HEK293 (cell line): ENCODE results near the gene VPS13D.

Experiments
- CTCF ChIA-PET: fragments of 350-600 bp; formaldehyde crosslinking; extraction: SDS; loops from one replicate; lab custom pipeline; 2021; ENCODE audit warnings: antibody characterized with exemption; lab: Yijun Ruan, JAX
- POLR2A ChIA-PET: fragments of 300-600 bp; formaldehyde crosslinking; extraction: SDS; loops from one replicate; lab custom pipeline; 2020; ENCODE audit warnings: antibody characterized with exemption, inconsistent platforms; lab: Yijun Ruan, JAX
- H3K27ac ChIP-seq: fragments of 200-500 bp; sonication (Bioruptor generic); 2 replicates; pipeline ENCODE4 v1.5.1; 2014; ENCODE audit warnings: low read depth, low read length, control low read depth, inconsistent platforms; ENCODE audit errors: extremely low read depth
- H3K36me3 ChIP-seq, 2 experiments: fragments of 200-500 bp in 1 of 2; sonication (Bioruptor generic) in 1 of 2; 1 replicate in 1 of 2; 2 replicates in 1 of 2; pipeline ENCODE4 v1.5.1; 2014 to 2017; ENCODE audit warnings: inconsistent platforms in 2 of 2, low read length in 2 of 2; ENCODE audit not compliant: control insufficient read depth in 2 of 2, insufficient read depth in 1 of 2
- H3K4me1 ChIP-seq: fragments of 200-500 bp; sonication (Bioruptor generic); 2 replicates; pipeline ENCODE4 v1.5.1; 2014; ENCODE audit warnings: mild to moderate bottlenecking, low read length, inconsistent platforms; ENCODE audit not compliant: control insufficient read depth, insufficient read depth
- H3K4me3 ChIP-seq: 2 replicates; pipeline ENCODE4 v1.5.1; 2011; ENCODE audit warnings: low read depth, mild to moderate bottlenecking, control low read depth, low read length, moderate library complexity
- H3K9me3 ChIP-seq: fragments of 200-500 bp; sonication (Bioruptor generic); 2 replicates; pipeline ENCODE4 v1.5.1; 2014; ENCODE audit warnings: low read depth, low read length, inconsistent platforms; ENCODE audit not compliant: control insufficient read depth, insufficient read depth
- FEZF1 ChIP-seq: fragments of 450-650 bp; formaldehyde crosslinking; IDR thresholded peaks from 2 replicates; pipeline ENCODE4 v1.5.1; 2016; ENCODE audit warnings: missing biosample characterization, missing genetic modification characterization
- PRDM2 ChIP-seq: fragments of 450-650 bp; formaldehyde crosslinking; IDR thresholded peaks from 2 replicates; pipeline ENCODE4 v1.5.1; 2016; ENCODE audit warnings: missing biosample characterization, missing genetic modification characterization, borderline replicate concordance
- ZNF148 ChIP-seq: fragments of 450-650 bp; formaldehyde crosslinking; IDR thresholded peaks from 2 replicates; pipeline ENCODE4 v1.5.0; 2017; ENCODE audit warnings: missing biosample characterization, missing genetic modification characterization, borderline replicate concordance
- ZNF555 ChIP-seq: fragments of 450-650 bp; formaldehyde crosslinking; conservative IDR thresholded peaks from 2 replicates; pipeline ENCODE4 v1.5.1; 2017; ENCODE audit warnings: missing biosample characterization, mild to moderate bottlenecking, missing genetic modification characterization, inconsistent platforms
- ZNF76 ChIP-seq: fragments of 450-650 bp; formaldehyde crosslinking; IDR thresholded peaks from 2 replicates; pipeline ENCODE4; 2016; ENCODE audit warnings: low read depth, missing biosample characterization, missing genetic modification characterization, borderline replicate concordance
- ZNF830 ChIP-seq: fragments of 450-650 bp; IDR thresholded peaks from 2 replicates; pipeline ENCODE4 v1.5.0; 2018; ENCODE audit warnings: missing biosample characterization, missing genetic modification characterization, low read depth, mild to moderate bottlenecking, moderate library complexity
- TF ChIP-seq, protein P1 (sequence below): fragments of 450-650 bp; formaldehyde crosslinking; conservative IDR thresholded peaks from 2 replicates; pipeline ENCODE4 v1.5.1; 2016; ENCODE audit warnings: low read depth, missing biosample characterization, missing genetic modification characterization
- TF ChIP-seq, protein P2 (sequence below): fragments of 450-650 bp; formaldehyde crosslinking; IDR thresholded peaks from 2 replicates; pipeline ENCODE4 v1.5.1; 2017; ENCODE audit warnings: missing biosample characterization, missing genetic modification characterization

VPS13D gene

GRCh38 chr1:12530462-12531178, 300.8 kb downstream of the VPS13D start (continued):
- TF ChIP-seq, protein P1, sequence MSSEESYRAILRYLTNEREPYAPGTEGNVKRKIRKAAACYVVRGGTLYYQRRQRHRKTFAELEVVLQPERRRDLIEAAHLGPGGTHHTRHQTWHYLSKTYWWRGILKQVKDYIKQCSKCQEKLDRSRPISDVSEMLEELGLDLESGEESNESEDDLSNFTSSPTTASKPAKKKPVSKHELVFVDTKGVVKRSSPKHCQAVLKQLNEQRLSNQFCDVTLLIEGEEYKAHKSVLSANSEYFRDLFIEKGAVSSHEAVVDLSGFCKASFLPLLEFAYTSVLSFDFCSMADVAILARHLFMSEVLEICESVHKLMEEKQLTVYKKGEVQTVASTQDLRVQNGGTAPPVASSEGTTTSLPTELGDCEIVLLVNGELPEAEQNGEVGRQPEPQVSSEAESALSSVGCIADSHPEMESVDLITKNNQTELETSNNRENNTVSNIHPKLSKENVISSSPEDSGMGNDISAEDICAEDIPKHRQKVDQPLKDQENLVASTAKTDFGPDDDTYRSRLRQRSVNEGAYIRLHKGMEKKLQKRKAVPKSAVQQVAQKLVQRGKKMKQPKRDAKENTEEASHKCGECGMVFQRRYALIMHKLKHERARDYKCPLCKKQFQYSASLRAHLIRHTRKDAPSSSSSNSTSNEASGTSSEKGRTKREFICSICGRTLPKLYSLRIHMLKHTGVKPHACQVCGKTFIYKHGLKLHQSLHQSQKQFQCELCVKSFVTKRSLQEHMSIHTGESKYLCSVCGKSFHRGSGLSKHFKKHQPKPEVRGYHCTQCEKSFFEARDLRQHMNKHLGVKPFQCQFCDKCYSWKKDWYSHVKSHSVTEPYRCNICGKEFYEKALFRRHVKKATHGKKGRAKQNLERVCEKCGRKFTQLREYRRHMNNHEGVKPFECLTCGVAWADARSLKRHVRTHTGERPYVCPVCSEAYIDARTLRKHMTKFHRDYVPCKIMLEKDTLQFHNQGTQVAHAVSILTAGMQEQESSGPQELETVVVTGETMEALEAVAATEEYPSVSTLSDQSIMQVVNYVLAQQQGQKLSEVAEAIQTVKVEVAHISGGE: no peak
- TF ChIP-seq ZNF76 (tag by site-specific recombination): no peak

GRCh38 chr1:12531179-12531499, 301.3 kb downstream of the VPS13D start:
- TF ChIP-seq, protein P2, sequence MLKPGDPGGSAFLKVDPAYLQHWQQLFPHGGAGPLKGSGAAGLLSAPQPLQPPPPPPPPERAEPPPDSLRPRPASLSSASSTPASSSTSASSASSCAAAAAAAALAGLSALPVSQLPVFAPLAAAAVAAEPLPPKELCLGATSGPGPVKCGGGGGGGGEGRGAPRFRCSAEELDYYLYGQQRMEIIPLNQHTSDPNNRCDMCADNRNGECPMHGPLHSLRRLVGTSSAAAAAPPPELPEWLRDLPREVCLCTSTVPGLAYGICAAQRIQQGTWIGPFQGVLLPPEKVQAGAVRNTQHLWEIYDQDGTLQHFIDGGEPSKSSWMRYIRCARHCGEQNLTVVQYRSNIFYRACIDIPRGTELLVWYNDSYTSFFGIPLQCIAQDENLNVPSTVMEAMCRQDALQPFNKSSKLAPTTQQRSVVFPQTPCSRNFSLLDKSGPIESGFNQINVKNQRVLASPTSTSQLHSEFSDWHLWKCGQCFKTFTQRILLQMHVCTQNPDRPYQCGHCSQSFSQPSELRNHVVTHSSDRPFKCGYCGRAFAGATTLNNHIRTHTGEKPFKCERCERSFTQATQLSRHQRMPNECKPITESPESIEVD: no peak
- TF ChIP-seq FEZF1 (tag by site-specific recombination) (no peak), PRDM2 (tag by site-specific recombination) (no peak), ZNF555 (no peak), ZNF830 (tag by site-specific recombination) (no peak), ZNF148 (tag by site-specific recombination) (no peak)
- ChIA-PET CTCF (interaction anchor here (0.7 kb wide), 1 partner anchor 29 kb away, joined by 6 read pairs; no protein-coding TSS in a partner anchor), POLR2A (interaction anchor here (0.6 to 1.3 kb wide), 2 partner anchors 10 to 87 kb away, joined by 3 to 4 read pairs; partner anchors contain the start of gene DHRS3)
- Histone ChIP-seq H3K27ac (no peak overlapping the region; the same call in 1 of the 2 replicates), H3K4me3 (no peak overlapping the region), H3K9me3 (no peaks in the 10 kb centered on the region), H3K36me3 (no peaks in the 10 kb centered on the region), H3K4me1 (0 out of 2 replicates have a peak, but pooled peaks cover 2% of the 10 kb centered on the region)
